ENCODE measurements around the gene RBM25. TPM values are rescaled to one million over a fixed set of nuclear protein-coding genes. Genes with fewer than 3 reads are reported as not detected.
A peak's percentile ranks its signal among the peaks of the same experiment; 100 is the strongest.

The RBM25 gene
- total and polyA plus RNA-seq, 10 of the 15 experiments (the other 5 are each of a cell fraction or from before 2014, with no cell fraction given), result 43.4 to 125 (median 74.1) TPM

GRCh38 chr14:73026845-73027542 is 31.3 kb upstream of the RBM25 start, which contains the start of gene ZFYVE1 (continued):
- TF ChIP-seq NFIC (IDR thresholded peaks at IDR 0.05; ENCODE audit: low read depth, low read length) (no peak), ATF3 (IDR thresholded peaks at IDR 0.05; ENCODE audit: borderline replicate concordance, extremely low read depth, low read depth, low read length) (peak; percentile 59; the same call in 1 of the 2 replicates), ZBTB33 (IDR thresholded peaks at IDR 0.05) (no peak), PAX8 (IDR thresholded peaks at IDR 0.05) (no peak), TCF3 (IDR thresholded peaks at IDR 0.05; ENCODE audit: borderline replicate concordance, insufficient read depth, low read depth, low read length) (no peak), POLR2A (IDR thresholded peaks at IDR 0.05; ENCODE audit: low read depth, low read length) (peak; percentile 78), MYC (IDR thresholded peaks at IDR 0.05; ENCODE audit: insufficient read depth, insufficient read length, insufficient replicate concordance, low read length, severe bottlenecking) (no peak), IRF3 (IDR thresholded peaks at IDR 0.05) (no peak), CREM (IDR thresholded peaks at IDR 0.05; ENCODE audit: low read depth) (peak; percentile 98), SIN3A (IDR thresholded peaks at IDR 0.05; ENCODE audit: low read depth, low read length) (peak; percentile 92), ELK1 (IDR thresholded peaks at IDR 0.05; ENCODE audit: low read depth, low read length) (peak; percentile 68), EED (IDR thresholded peaks at IDR 0.05; ENCODE audit: low read depth) (peak; percentile 83), RUNX3 (IDR thresholded peaks at IDR 0.05; ENCODE audit: low read length) (peak; percentile 66), FOXM1 (IDR thresholded peaks at IDR 0.05; ENCODE audit: low read depth, low read length) (no peak), PAX5 (IDR thresholded peaks at IDR 0.05; ENCODE audit: borderline replicate concordance, low read depth, low read length) (no peak), SREBF2 (IDR thresholded peaks at IDR 0.05; ENCODE audit: low read length) (no peak), HDGF (IDR thresholded peaks at IDR 0.05) (peak; percentile 97), USF2 (IDR thresholded peaks at IDR 0.05; ENCODE audit: borderline replicate concordance, low read depth, low read length) (peak; percentile 12; the same call in 1 of the 2 replicates), ZBED1 (IDR thresholded peaks at IDR 0.05; ENCODE audit: borderline replicate concordance) (no peak), NR2C2 (IDR thresholded peaks at IDR 0.05; ENCODE audit: borderline replicate concordance, control insufficient read depth, insufficient read length, low read depth) (no peak), HDAC2 (IDR thresholded peaks at IDR 0.05) (no peak), BCL3 (IDR thresholded peaks at IDR 0.05; ENCODE audit: borderline replicate concordance, insufficient read depth, low read depth, low read length, poor library complexity, severe bottlenecking) (no peak), TCF7 (IDR thresholded peaks at IDR 0.05; ENCODE audit: borderline replicate concordance) (no peak), SP1 (IDR thresholded peaks at IDR 0.05; ENCODE audit: low read depth, low read length) (peak; percentile 69), RELA (IDR thresholded peaks at IDR 0.05; ENCODE audit: borderline replicate concordance, partially characterized antibody) (no peak), RAD51 (IDR thresholded peaks at IDR 0.05) (peak; percentile 62)
